ENCODE measurements around the gene TMED9. TPM values are rescaled to one million over a fixed set of nuclear protein-coding genes. Genes with fewer than 3 reads are reported as not detected.

Gene TMED9
- total and polyA plus RNA-seq, 11 donors = 46.2 to 321 (median 77.0) TPM

- no peak for ATAC-seq
- no peak for DNase-seq
- peaks cover 0 to 11% (median 0%) of the 10 kb centered on the region in 9 donors for H3K27me3 ChIP-seq
- 78 to 83% (median 80%) methylated on average over 8 of the region's 8 CpGs for WGBS, 4 donors
- no peak overlapping the region for H3K4me3 ChIP-seq
- H3K27ac ChIP-seq = no peak overlapping the region
- H3K9me3 ChIP-seq = no peaks in the 10 kb centered on the region
- TF ChIP-seq CTCF (IDR thresholded peaks at IDR 0.05) = no peak
- TF ChIP-seq POLR2A (IDR thresholded peaks at IDR 0.05) = no peak
- H3K36me3 ChIP-seq = no peaks in the 10 kb centered on the region
- H3K4me1 ChIP-seq = no peaks in the 10 kb centered on the region
- intact Hi-C loops (cut with DNase I) = no loop called here
Measured at GRCh38 chr5:177565046-177565445, 27.0 kb upstream of the TMED9 start.

DNA sequence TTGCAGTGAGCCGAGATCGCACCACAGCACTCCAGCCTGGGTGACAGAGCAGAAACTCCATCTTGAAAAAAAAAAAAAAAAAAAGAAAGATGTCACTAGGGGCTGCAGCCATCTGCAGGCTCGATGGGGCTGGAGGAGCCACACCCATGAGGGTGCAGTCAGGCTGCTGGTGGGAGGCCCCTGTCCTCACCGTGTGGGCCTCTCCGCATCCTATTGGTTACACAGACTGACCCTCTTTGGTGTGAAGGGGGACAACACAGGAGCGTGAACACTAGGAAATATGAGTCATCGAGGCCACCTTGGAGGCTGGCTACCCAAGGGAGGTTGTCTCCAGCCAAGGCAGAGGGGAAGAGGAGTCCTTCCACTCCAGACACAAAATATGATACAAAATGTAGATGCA, 23.7 kb upstream of the TMED9 start:
- no peak for ATAC-seq
- WGBS, 4 donors = 66 to 74% (median 71%) methylated on average over 7 of the region's 7 CpGs

DNA sequence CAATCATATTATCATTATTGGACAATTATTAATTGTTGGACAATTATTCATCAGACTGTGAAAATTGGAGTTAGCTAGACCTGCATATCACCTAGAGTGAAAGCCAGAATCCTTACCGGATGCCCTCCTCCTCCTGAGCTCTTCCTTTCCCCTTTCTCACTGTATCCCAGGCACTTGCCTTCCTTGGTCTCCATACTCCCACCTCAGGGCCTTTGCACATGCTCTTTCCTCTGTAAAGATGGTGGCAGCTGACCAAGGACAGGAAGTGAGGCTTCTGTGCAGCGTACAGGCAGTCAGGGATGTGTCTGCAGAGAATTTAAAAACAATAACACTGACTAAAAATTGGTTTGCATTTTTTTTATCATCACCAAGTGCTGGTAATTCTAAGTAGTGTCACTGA, 22.1 kb upstream of the TMED9 start:
- H3K9me3 ChIP-seq = no peaks in the 10 kb centered on the region
- no peaks in the 10 kb centered on the region for H3K36me3 ChIP-seq
- H3K27me3 ChIP-seq = peaks cover 0 to 11% (median 0%) of the 10 kb centered on the region in 9 donors
- H3K4me3 ChIP-seq = no peak overlapping the region
- DNase-seq (no peak), ATAC-seq (no peak)
- 73 to 81% (median 80%) methylated on average over 2 of the region's 2 CpGs for WGBS, 4 donors
- TF ChIP-seq CTCF (IDR thresholded peaks at IDR 0.05) (no peak), POLR2A (IDR thresholded peaks at IDR 0.05) (no peak)
- no peaks in the 10 kb centered on the region for H3K4me1 ChIP-seq
- H3K27ac ChIP-seq = no peak overlapping the region
- intact Hi-C loops (cut with DNase I) = no loop called here

More for the DNA sequence above, 23.7 kb upstream of the TMED9 start:
- Histone ChIP-seq H3K9me3 (no peaks in the 10 kb centered on the region), H3K4me3 (no peak overlapping the region), H3K4me1 (no peaks in the 10 kb centered on the region), H3K36me3 (no peaks in the 10 kb centered on the region), H3K27me3 (peaks cover 0 to 11% (median 0%) of the 10 kb centered on the region in 9 donors), H3K27ac (no peak overlapping the region)
- intact Hi-C loops (cut with DNase I) = no loop called here
- no peak for DNase-seq
- TF ChIP-seq POLR2A (IDR thresholded peaks at IDR 0.05) (no peak), CTCF (IDR thresholded peaks at IDR 0.05) (no peak)

DNA sequence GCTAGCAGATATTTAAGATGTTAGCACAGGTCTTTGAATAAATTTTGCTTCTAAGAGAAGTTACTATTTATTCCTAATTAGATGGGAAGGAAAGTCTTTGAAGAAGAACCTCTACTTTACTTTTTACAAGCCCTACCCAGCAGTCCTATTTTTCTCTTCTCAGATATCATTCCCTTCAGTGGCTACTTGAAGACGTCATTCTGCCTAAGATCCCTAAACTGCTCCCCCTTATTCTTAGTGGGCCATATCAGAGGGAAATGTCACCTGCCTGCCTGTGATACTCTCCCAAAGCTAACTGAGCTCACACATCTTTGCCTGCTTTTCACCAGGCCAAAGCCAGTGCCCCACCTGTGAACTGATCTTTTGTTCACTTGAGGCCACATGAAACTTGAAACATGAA, 16.5 kb upstream of the TMED9 start:
- Histone ChIP-seq H3K4me1 (no peaks in the 10 kb centered on the region), H3K36me3 (no peaks in the 10 kb centered on the region), H3K4me3 (no peak overlapping the region), H3K9me3 (no peaks in the 10 kb centered on the region), H3K27me3 (no peaks in the 10 kb centered on the region), H3K27ac (no peak overlapping the region)
- 43 to 63% (median 53%) methylated on average over 1 of the region's 1 CpG for WGBS, 4 donors
- TF ChIP-seq POLR2A (IDR thresholded peaks at IDR 0.05) (no peak), CTCF (IDR thresholded peaks at IDR 0.05) (no peak)
- no peak for DNase-seq
- no peak for ATAC-seq
- intact Hi-C loops (cut with DNase I) = no loop called here

Measured in heart left ventricle (tissue), 16 donors.